Osteoblast (primary cell): ENCODE data around the gene SEMA3A. TPM values are rescaled to one million over a fixed set of nuclear protein-coding genes. Genes with fewer than 3 reads are reported as not detected.

ENCODE experiments used
- DNase-seq: peaks from one replicate; pipeline ENCODE4 v3.0.0; 2011; ENCODE audit warnings: low spot score, mixed read lengths; ENCODE audit not compliant: insufficient read length; ENCODE audit errors: missing footprints
- H2AFZ ChIP-seq: 2 replicates; pipeline ENCODE4 v1.6.0; 2011; ENCODE audit warnings: mild to moderate bottlenecking, low read length
- H3K27ac ChIP-seq: 2 replicates; pipeline ENCODE4 v1.5.1; 2011; ENCODE audit warnings: mild to moderate bottlenecking, low read depth, low read length, moderate library complexity
- H3K27me3 ChIP-seq: 2 replicates; pipeline ENCODE4 v1.6.0; 2012; ENCODE audit warnings: mild to moderate bottlenecking, control low read depth, inconsistent platforms, low read length, moderate library complexity; ENCODE audit not compliant: insufficient read depth
- H3K36me3 ChIP-seq: 2 replicates; pipeline ENCODE4 v1.5.1; 2011; ENCODE audit warnings: mild to moderate bottlenecking, low read length, control low read depth, moderate library complexity; ENCODE audit not compliant: insufficient read depth
- H3K4me1 ChIP-seq: 2 replicates; pipeline ENCODE4 v1.5.1; 2011; ENCODE audit warnings: mild to moderate bottlenecking, low read length, control low read depth, moderate library complexity; ENCODE audit not compliant: insufficient read depth
- H3K4me2 ChIP-seq: 2 replicates; pipeline ENCODE4 v1.6.0; 2011; ENCODE audit warnings: mild to moderate bottlenecking, low read length; ENCODE audit not compliant: insufficient read depth
- H3K4me3 ChIP-seq: fragments of 200-600 bp; sonication (generic); 3 replicates; pipeline ENCODE4 v1.5.1; 2012; ENCODE audit warnings: mild to moderate bottlenecking, low read length, inconsistent platforms; ENCODE audit not compliant: insufficient read depth
- H3K79me2 ChIP-seq: 2 replicates; pipeline ENCODE4 v1.6.0; 2012; ENCODE audit warnings: mild to moderate bottlenecking, low read length, control low read depth, inconsistent platforms; ENCODE audit not compliant: insufficient read depth
- H3K9me3 ChIP-seq: 2 replicates; pipeline ENCODE4 v1.5.1; 2011; ENCODE audit warnings: low read depth, low read length, control low read depth
- H4K20me1 ChIP-seq: 2 replicates; pipeline ENCODE4 v1.6.0; 2012; ENCODE audit warnings: mild to moderate bottlenecking, low read length, control low read depth; ENCODE audit not compliant: insufficient read depth
- CTCF ChIP-seq: IDR thresholded peaks from 2 replicates; pipeline ENCODE4 v1.5.1; 2011; ENCODE audit warnings: mild to moderate bottlenecking, low read depth, low read length, moderate library complexity; ENCODE audit errors: extremely low read depth
- total RNA-seq: library from RNA; depleted of rRNA; stranded (reverse); fragments of >200 nt; gene quantifications from 2 replicates; pipeline ENCODE4 v1.2.3, GENCODE V29; 2012

SEMA3A gene
- total RNA-seq, 1 donor: 2.5 TPM

- Histone ChIP-seq H4K20me1 (no peaks in the 10 kb centered on the region), H3K9me3 (no peaks in the 10 kb centered on the region), H3K27ac (peak overlapping the region; percentile 36), H3K4me1 (peaks cover 4% of the 10 kb centered on the region), H3K36me3 (no peaks in the 10 kb centered on the region), H3K27me3 (no peaks in the 10 kb centered on the region), H2AFZ (peak overlapping the region; percentile 91), H3K79me2 (peaks cover 3% of the 10 kb centered on the region), H3K4me2 (peak overlapping the region; percentile 90), H3K4me3 (peak overlapping the region; percentile 75)
- no peak for DNase-seq
- TF ChIP-seq CTCF: no peak
Observed at GRCh38 chr7:84195295-84196060, 889 bp upstream of the SEMA3A start.

- Histone ChIP-seq H3K4me3 (peak overlapping the region; percentile 75), H3K9me3 (no peaks in the 10 kb centered on the region), H2AFZ (no peak overlapping the region), H3K79me2 (peaks cover 3% of the 10 kb centered on the region), H3K27ac (no peak overlapping the region), H4K20me1 (no peaks in the 10 kb centered on the region), H3K27me3 (no peaks in the 10 kb centered on the region), H3K4me2 (peak overlapping the region; percentile 90), H3K36me3 (no peaks in the 10 kb centered on the region), H3K4me1 (peaks cover 7% of the 10 kb centered on the region)
- TF ChIP-seq CTCF: no peak
- DNase-seq: no peak
Observed at GRCh38 chr7:84193747-84194146, 842 bp downstream of the SEMA3A start.

- H2AFZ ChIP-seq: no peak overlapping the region
- no peaks in the 10 kb centered on the region for H3K36me3 ChIP-seq
- no peak overlapping the region for H3K27ac ChIP-seq
- H3K27me3 ChIP-seq: no peaks in the 10 kb centered on the region
- H3K79me2 ChIP-seq: peaks cover 3% of the 10 kb centered on the region
- no peak overlapping the region for H3K4me3 ChIP-seq
- H3K4me1 ChIP-seq: peaks cover 20% of the 10 kb centered on the region
- no peaks in the 10 kb centered on the region for H3K9me3 ChIP-seq
- TF ChIP-seq CTCF: no peak
- H3K4me2 ChIP-seq: peak overlapping the region; percentile 11
- H4K20me1 ChIP-seq: no peaks in the 10 kb centered on the region
- DNase-seq: no peak
Observed at GRCh38 chr7:84191842-84192241, 2.7 kb downstream of the SEMA3A start.

- Histone ChIP-seq H2AFZ (no peak overlapping the region), H3K27me3 (no peaks in the 10 kb centered on the region), H3K4me2 (no peak overlapping the region), H3K27ac (no peak overlapping the region), H3K36me3 (no peaks in the 10 kb centered on the region), H3K79me2 (peaks cover 3% of the 10 kb centered on the region), H3K4me1 (peaks cover 20% of the 10 kb centered on the region), H3K9me3 (no peaks in the 10 kb centered on the region), H4K20me1 (no peaks in the 10 kb centered on the region), H3K4me3 (no peak overlapping the region)
- TF ChIP-seq CTCF: no peak
- DNase-seq: no peak
Observed at GRCh38 chr7:84191261-84191660, 3.3 kb downstream of the SEMA3A start.
